ENCODE measurements around the gene TFAP2C. TPM values are rescaled to one million over a fixed set of nuclear protein-coding genes. Genes with fewer than 3 reads are reported as not detected.
A peak's percentile ranks its signal among the peaks of the same experiment; 100 is the strongest.

TFAP2C gene
- total RNA-seq, 5 donors from 2014 or later (not counting 1 experiment from before 2014, with no cell fraction given): 0.16 TPM; not detected in 3

- H3K27ac Mint-ChIP-seq: no peak overlapping the region
- Histone ChIP-seq H3K27ac (ENCODE audit: low read length) (no peak overlapping the region), H3K4me3 (ENCODE audit: control insufficient read depth in 1 of 2, extremely low read depth in 1 of 2, low read length in 1 of 2) (no peak overlapping the region), H3K4me1 (ENCODE audit: control insufficient read depth in 1 of 2, extremely low read depth in 1 of 2, insufficient read depth in 2 of 2, low read length in 2 of 2) (peaks cover 0 to 22% of the 10 kb centered on the region in 2 experiments), H3K36me3 (ENCODE audit: control insufficient read depth in 2 of 2, extremely low read depth in 1 of 2, insufficient read depth in 1 of 2, low read length in 1 of 2) (no peaks in the 10 kb centered on the region), H3K27me3 (replicated peaks in 1 of 2; ENCODE audit: control insufficient read depth in 2 of 2, extremely low read depth in 1 of 2, insufficient read depth in 2 of 2, low read length in 1 of 2) (peaks cover 14 to 57% of the 10 kb centered on the region in 2 experiments), H3K9me3 (no peaks in the 10 kb centered on the region)
- no peaks in the 10 kb centered on the region for H3K9me3 Mint-ChIP-seq
- H3K4me3 Mint-ChIP-seq: no peak overlapping the region
- ChIA-PET POLR2A (no interaction called here), CTCF (no interaction called here)
- H3K36me3 Mint-ChIP-seq: no peaks in the 10 kb centered on the region
- peaks cover 22 to 66% of the 10 kb centered on the region in 2 donors for H3K27me3 Mint-ChIP-seq
- no peak for DNase-seq
- 9% methylated on average over 37 of the region's 54 CpGs for WGBS (ENCODE audit: insufficient coverage)
- peaks cover 6 to 13% (median 9%) of the 10 kb centered on the region in 3 donors for H3K4me1 Mint-ChIP-seq
- ATAC-seq (replicated peaks in 1 of 4): no peak
Measured at GRCh38 chr20:56624786-56625681, 4.1 kb upstream of the TFAP2C start.

GRCh38 chr20:56625837-56626236, 3.3 kb upstream of the TFAP2C start:
- peaks cover 23 to 64% of the 10 kb centered on the region in 2 donors for H3K27me3 Mint-ChIP-seq
- ChIA-PET POLR2A (no interaction called here), CTCF (no interaction called here)

GRCh38 chr20:56626367-56627121, 2.6 kb upstream of the TFAP2C start:
- H3K27me3 Mint-ChIP-seq: peaks cover 24 to 65% of the 10 kb centered on the region in 2 donors

More at GRCh38 chr20:56625837-56626236, 3.3 kb upstream of the TFAP2C start:
- DNase-seq (no peak), ATAC-seq (replicated peaks in 1 of 4) (no peak)
- Mint-ChIP-seq H3K4me1 (peaks cover 6 to 13% (median 9%) of the 10 kb centered on the region in 3 donors), H3K27ac (no peak overlapping the region), H3K9me3 (no peaks in the 10 kb centered on the region), H3K36me3 (no peaks in the 10 kb centered on the region), H3K4me3 (no peak overlapping the region)
- H3K4me1 ChIP-seq (ENCODE audit: control insufficient read depth in 1 of 2, extremely low read depth in 1 of 2, insufficient read depth in 2 of 2, low read length in 2 of 2): peaks cover 0 to 22% of the 10 kb centered on the region in 2 experiments
- H3K4me3 ChIP-seq (ENCODE audit: control insufficient read depth in 1 of 2, extremely low read depth in 1 of 2, low read length in 1 of 2): no peak overlapping the region
- H3K27ac ChIP-seq (ENCODE audit: low read length): no peak overlapping the region
- no peaks in the 10 kb centered on the region for H3K36me3 ChIP-seq (ENCODE audit: control insufficient read depth in 2 of 2, extremely low read depth in 1 of 2, insufficient read depth in 1 of 2, low read length in 1 of 2)
- no peaks in the 10 kb centered on the region for H3K9me3 ChIP-seq
- peaks cover 14 to 65% of the 10 kb centered on the region in 2 experiments for H3K27me3 ChIP-seq (replicated peaks in 1 of 2; ENCODE audit: control insufficient read depth in 2 of 2, extremely low read depth in 1 of 2, insufficient read depth in 2 of 2, low read length in 1 of 2)
- 11% methylated on average over 17 of the region's 22 CpGs for WGBS (ENCODE audit: insufficient coverage)

DNA sequence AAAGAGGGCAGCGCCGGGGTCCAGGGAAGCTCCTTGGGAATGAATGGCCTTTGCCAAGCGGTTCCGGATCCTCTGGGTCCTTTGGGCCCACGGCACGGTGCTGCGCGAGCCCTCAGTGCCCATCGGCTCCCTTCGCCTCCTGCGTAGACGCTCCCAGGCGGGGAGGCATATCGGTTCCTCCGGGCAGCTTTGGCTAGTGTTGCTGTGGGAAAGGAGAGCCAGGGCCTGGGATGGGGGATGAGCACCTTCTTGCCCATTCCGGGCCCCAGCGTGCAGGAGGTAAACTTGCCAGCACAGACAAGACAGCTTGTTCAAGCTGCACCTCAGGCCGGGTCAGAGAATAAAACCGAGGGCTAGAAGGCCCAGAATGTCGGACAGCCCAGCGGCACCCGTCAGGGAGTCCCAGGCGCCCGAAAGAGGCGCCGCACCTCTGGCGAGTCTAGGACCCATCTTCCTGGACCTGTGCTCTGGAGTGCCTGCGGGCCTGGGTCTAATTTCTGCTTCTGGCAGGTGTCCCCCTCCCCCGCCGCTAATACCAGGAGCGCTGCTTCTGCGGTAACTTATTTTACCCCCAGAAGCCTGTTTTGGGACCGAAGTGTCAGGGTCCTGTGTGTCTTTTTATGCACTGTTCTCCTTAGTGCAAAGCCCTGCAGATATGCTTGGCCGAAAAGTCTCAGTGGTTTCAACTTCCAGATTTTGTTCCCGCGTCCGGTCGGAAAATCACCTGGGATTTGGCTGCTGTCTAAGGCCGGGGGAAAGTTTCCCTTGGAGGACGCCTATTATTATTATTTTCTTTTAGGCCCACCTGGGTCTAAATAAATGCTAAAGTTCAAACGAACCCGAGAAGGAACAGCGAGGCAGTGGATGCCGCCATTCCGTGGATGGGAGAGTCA, 1.7 kb upstream of the TFAP2C start:
- Mint-ChIP-seq H3K36me3 (no peaks in the 10 kb centered on the region), H3K27me3 (peaks cover 29 to 66% of the 10 kb centered on the region in 2 donors), H3K4me1 (peaks cover 11 to 17% (median 13%) of the 10 kb centered on the region in 3 donors), H3K27ac (no peak overlapping the region), H3K9me3 (no peaks in the 10 kb centered on the region), H3K4me3 (peak overlapping the region; percentile 6 to 55 (median 46))
- ATAC-seq (replicated peaks in 1 of 4): no peak
- H3K27me3 ChIP-seq (replicated peaks in 1 of 2; ENCODE audit: control insufficient read depth in 2 of 2, extremely low read depth in 1 of 2, insufficient read depth in 2 of 2, low read length in 1 of 2): peaks cover 19 to 75% of the 10 kb centered on the region in 2 experiments
- peaks cover 0 to 22% of the 10 kb centered on the region in 2 experiments for H3K4me1 ChIP-seq (ENCODE audit: control insufficient read depth in 1 of 2, extremely low read depth in 1 of 2, insufficient read depth in 2 of 2, low read length in 2 of 2)
- no peak for DNase-seq
- no peaks in the 10 kb centered on the region for H3K9me3 ChIP-seq
- POLR2A ChIA-PET: no interaction called here
- H3K27ac ChIP-seq (ENCODE audit: low read length): no peak overlapping the region
- H3K4me3 ChIP-seq (ENCODE audit: control insufficient read depth in 1 of 2, extremely low read depth in 1 of 2, low read length in 1 of 2): no peak overlapping the region
- H3K36me3 ChIP-seq (ENCODE audit: control insufficient read depth in 2 of 2, extremely low read depth in 1 of 2, insufficient read depth in 1 of 2, low read length in 1 of 2): no peaks in the 10 kb centered on the region
- CTCF ChIA-PET: no interaction called here
- 13% methylated on average over 38 of the region's 45 CpGs for WGBS (ENCODE audit: insufficient coverage)

More at GRCh38 chr20:56626367-56627121, 2.6 kb upstream of the TFAP2C start:
- no peak overlapping the region for H3K4me3 ChIP-seq (ENCODE audit: control insufficient read depth in 1 of 2, extremely low read depth in 1 of 2, low read length in 1 of 2)
- H3K9me3 ChIP-seq: no peaks in the 10 kb centered on the region
- no peaks in the 10 kb centered on the region for H3K9me3 Mint-ChIP-seq
- peaks cover 0 to 22% of the 10 kb centered on the region in 2 experiments for H3K4me1 ChIP-seq (ENCODE audit: control insufficient read depth in 1 of 2, extremely low read depth in 1 of 2, insufficient read depth in 2 of 2, low read length in 2 of 2)
- no peak overlapping the region for H3K27ac Mint-ChIP-seq
- no peaks in the 10 kb centered on the region for H3K36me3 ChIP-seq (ENCODE audit: control insufficient read depth in 2 of 2, extremely low read depth in 1 of 2, insufficient read depth in 1 of 2, low read length in 1 of 2)
- 10% methylated on average over 51 of the region's 60 CpGs for WGBS (ENCODE audit: insufficient coverage)
- H3K4me3 Mint-ChIP-seq: peak overlapping the region in 1 of 3 donors; percentile 22
- ChIA-PET CTCF (no interaction called here), POLR2A (no interaction called here)
- peaks cover 7 to 13% (median 9%) of the 10 kb centered on the region in 3 donors for H3K4me1 Mint-ChIP-seq
- ATAC-seq (replicated peaks in 1 of 4) (no peak), DNase-seq (no peak)
- peaks cover 14 to 70% of the 10 kb centered on the region in 2 experiments for H3K27me3 ChIP-seq (replicated peaks in 1 of 2; ENCODE audit: control insufficient read depth in 2 of 2, extremely low read depth in 1 of 2, insufficient read depth in 2 of 2, low read length in 1 of 2)
- no peaks in the 10 kb centered on the region for H3K36me3 Mint-ChIP-seq
- no peak overlapping the region for H3K27ac ChIP-seq (ENCODE audit: low read length)

GRCh38 chr20:56628015-56628872, 862 bp upstream of the TFAP2C start:
- POLR2A ChIA-PET: no interaction called here
- peaks cover 17 to 78% of the 10 kb centered on the region in 2 experiments for H3K27me3 ChIP-seq (replicated peaks in 1 of 2; ENCODE audit: control insufficient read depth in 2 of 2, extremely low read depth in 1 of 2, insufficient read depth in 2 of 2, low read length in 1 of 2)
- no peak for DNase-seq

More at GRCh38 chr20:56628015-56628872, 862 bp upstream of the TFAP2C start:
- Histone ChIP-seq H3K36me3 (ENCODE audit: control insufficient read depth in 2 of 2, extremely low read depth in 1 of 2, insufficient read depth in 1 of 2, low read length in 1 of 2) (no peaks in the 10 kb centered on the region), H3K27ac (ENCODE audit: low read length) (no peak overlapping the region), H3K9me3 (no peaks in the 10 kb centered on the region), H3K4me1 (ENCODE audit: control insufficient read depth in 1 of 2, extremely low read depth in 1 of 2, insufficient read depth in 2 of 2, low read length in 2 of 2) (peaks cover 0 to 22% of the 10 kb centered on the region in 2 experiments), H3K4me3 (ENCODE audit: control insufficient read depth in 1 of 2, extremely low read depth in 1 of 2, low read length in 1 of 2) (peak overlapping the region in 1 of 2 donors; percentile 48)
- Mint-ChIP-seq H3K27me3 (peaks cover 32 to 68% of the 10 kb centered on the region in 2 donors), H3K27ac (no peak overlapping the region), H3K4me3 (peak overlapping the region; percentile 21 to 55 (median 46)), H3K36me3 (no peaks in the 10 kb centered on the region), H3K4me1 (peaks cover 11 to 17% (median 13%) of the 10 kb centered on the region in 3 donors), H3K9me3 (no peaks in the 10 kb centered on the region)
- CTCF ChIA-PET: no interaction called here
- 5% methylated on average over 31 of the region's 48 CpGs for WGBS (ENCODE audit: insufficient coverage)
- ATAC-seq (replicated peaks in 1 of 4): peak in 1 of 4 experiments; percentile 24

Data from T-cell (primary cell).